Muscle layer of colon (tissue), 2 donors: ENCODE data around the gene CISD3.

Experiments
- H3K27ac ChIP-seq: one replicate; pipeline ENCODE4 v1.7.0; 2013; ENCODE audit warnings: low read depth, mild to moderate bottlenecking, low read length, moderate library complexity
- H3K27me3 ChIP-seq, 2 donors: one replicate each; pipeline ENCODE4 v1.7.0; 2013; ENCODE audit warnings: low read length in 2 of 2, mild to moderate bottlenecking in 2 of 2; ENCODE audit not compliant: insufficient read depth in 2 of 2, control insufficient read depth in 1 of 2
- H3K36me3 ChIP-seq: one replicate; pipeline ENCODE4 v1.7.0; 2013; ENCODE audit warnings: mild to moderate bottlenecking, low read length; ENCODE audit not compliant: insufficient read depth
- H3K4me1 ChIP-seq: one replicate; pipeline ENCODE4 v1.7.0; 2013; ENCODE audit warnings: mild to moderate bottlenecking, low read length; ENCODE audit not compliant: insufficient read depth
- H3K4me3 ChIP-seq, 2 donors: one replicate each; pipeline ENCODE4 v1.7.0; 2013; ENCODE audit warnings: low read length in 2 of 2, low read depth in 1 of 2, mild to moderate bottlenecking in 1 of 2, moderate library complexity in 1 of 2
- H3K9ac ChIP-seq: one replicate; pipeline ENCODE4 v1.7.0; 2013; ENCODE audit warnings: low read length
- H3K9me3 ChIP-seq: one replicate; pipeline ENCODE4 v1.7.0; 2013; ENCODE audit warnings: mild to moderate bottlenecking, low read length
- donor health status: abdominal sarcoma.
- donor health status: Adenocarcinoma of cecum.

The CISD3 gene

DNA sequence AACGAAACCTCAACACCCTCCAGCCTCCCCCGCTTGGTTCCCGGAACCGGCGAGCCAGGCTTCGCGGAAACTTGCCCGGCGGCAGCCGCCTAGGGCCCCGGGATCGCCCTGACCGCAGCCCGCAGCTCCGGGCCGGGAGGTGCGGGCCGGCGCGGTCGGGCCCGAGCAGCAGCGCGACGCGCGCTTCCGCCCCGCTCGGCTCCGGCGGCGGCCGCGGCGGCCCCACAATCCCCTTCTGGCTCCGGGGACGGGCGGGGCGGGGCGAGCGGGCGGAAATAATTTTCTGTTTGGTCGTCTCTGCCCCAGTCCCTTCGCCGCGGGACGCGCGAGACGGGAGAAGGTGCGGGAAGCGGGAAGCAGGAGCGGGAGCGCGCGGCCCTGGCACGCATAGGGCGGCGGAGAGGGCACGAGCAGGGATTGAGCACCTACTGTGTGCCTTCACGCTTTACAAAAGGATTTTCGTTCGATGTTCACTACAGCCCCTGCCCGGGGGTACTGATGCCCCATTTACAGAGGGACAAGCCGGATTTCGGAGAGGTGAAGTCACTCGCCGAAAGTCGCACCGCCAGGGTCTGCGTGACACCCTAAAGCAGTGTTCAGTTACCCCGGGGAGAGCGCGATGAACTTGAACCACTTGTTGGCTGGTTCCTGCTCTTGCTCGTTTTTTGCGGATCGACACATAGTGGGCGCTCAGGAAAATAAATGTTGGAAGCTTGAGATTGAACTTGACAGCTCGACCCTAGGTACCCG, 27.8 kb upstream of the CISD3 start:
- Histone ChIP-seq H3K27ac (peak overlapping the region; percentile 97), H3K27me3 (no peaks in the 10 kb centered on the region), H3K36me3 (no peaks in the 10 kb centered on the region), H3K9ac (peak overlapping the region; percentile 97), H3K9me3 (no peaks in the 10 kb centered on the region), H3K4me1 (peaks cover 35% of the 10 kb centered on the region), H3K4me3 (peak overlapping the region; percentile 75 to 96)

DNA sequence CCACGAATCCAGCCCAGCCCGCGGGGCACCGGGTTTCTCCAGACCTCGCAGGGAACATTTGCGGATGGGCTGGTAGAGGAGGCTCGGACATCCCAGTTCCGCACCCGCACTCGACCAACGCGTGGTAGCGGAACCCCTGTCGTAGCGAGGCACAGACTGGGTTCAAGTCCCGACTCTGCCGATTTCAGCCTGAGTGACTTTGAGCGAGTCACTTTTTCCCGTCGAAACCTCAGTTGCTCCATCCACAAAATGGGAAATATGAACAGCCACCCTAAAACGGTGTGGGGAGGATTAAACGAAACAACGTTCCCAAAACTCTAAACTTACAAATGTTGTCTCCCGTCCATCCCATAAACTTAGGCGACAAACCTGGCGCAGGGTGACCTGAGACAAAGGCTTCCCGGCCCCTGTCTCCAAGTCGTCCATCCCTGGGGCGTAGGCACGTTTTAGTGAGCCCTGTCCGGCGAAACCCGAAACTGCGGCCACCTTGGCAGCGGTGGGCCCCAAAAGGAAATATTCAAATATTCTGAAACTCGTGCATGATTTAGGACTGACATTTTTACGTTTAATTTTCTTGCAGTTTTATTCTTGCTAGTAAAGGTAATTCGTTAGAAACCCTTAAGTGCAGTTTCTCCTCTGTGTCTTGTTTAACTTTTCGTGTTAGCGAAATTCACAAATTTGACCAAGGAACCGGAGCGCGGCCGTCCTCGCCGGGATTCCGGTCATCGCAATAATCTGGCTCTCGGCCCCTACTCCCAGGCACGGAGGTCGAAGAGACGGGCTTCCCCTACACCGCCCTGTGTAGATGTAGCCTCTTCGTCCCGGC, 27.0 kb upstream of the CISD3 start:
- Histone ChIP-seq H3K9ac (peak overlapping the region; percentile 97), H3K4me1 (peaks cover 35% of the 10 kb centered on the region), H3K27ac (peak overlapping the region; percentile 97), H3K27me3 (no peaks in the 10 kb centered on the region), H3K4me3 (peak overlapping the region; percentile 75 to 96), H3K9me3 (no peaks in the 10 kb centered on the region), H3K36me3 (peaks cover 5% of the 10 kb centered on the region)

DNA sequence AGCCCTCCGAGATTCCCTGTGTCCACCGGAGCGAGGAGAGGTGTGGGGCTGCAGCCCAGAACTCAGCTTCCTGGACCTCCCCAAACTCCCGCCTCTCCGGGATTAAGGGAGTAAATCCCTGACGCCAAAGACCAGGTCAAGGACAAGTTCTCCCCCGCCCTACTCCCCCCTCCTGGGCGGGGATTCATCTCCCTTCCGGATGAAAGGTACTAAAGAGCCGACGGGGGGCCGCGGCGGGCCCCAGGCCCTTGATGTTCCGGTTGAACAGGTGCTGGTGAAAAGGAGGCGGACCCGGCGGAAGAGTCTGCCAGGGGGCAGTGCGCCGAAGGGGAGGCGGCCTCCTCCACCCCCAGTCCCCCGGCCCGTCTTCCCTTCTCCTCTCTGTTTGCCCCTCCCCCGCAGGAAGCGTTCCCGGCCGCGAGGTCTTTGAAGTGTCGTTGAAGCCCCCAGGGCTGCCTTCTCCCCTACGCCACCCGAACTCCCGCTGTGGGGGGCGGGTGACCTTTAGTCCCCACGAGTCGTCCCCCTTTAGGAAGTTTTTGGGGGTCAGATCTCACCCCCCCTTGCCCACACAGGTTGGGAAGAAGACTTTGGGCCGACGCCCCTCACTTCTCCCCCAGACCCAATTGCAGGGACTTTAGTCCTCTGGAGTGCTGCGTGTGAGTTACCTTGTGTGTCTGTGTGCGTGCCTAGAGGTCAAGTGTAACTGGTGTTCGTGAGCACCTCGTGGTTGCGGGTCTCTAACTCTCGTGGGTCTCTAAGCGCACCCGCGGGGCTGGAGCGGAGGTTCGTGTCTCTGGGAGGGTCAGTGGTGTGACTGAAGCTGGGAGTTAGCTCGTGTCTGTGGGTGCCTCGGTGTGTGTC, 26.2 kb upstream of the CISD3 start:
- H3K36me3 ChIP-seq: peaks cover 7% of the 10 kb centered on the region
- H3K27ac ChIP-seq: peak overlapping the region; percentile 97
- no peaks in the 10 kb centered on the region for H3K27me3 ChIP-seq
- peaks cover 35% of the 10 kb centered on the region for H3K4me1 ChIP-seq
- no peaks in the 10 kb centered on the region for H3K9me3 ChIP-seq
- H3K4me3 ChIP-seq: peak overlapping the region; percentile 75 to 96
- H3K9ac ChIP-seq: peak overlapping the region; percentile 97

DNA sequence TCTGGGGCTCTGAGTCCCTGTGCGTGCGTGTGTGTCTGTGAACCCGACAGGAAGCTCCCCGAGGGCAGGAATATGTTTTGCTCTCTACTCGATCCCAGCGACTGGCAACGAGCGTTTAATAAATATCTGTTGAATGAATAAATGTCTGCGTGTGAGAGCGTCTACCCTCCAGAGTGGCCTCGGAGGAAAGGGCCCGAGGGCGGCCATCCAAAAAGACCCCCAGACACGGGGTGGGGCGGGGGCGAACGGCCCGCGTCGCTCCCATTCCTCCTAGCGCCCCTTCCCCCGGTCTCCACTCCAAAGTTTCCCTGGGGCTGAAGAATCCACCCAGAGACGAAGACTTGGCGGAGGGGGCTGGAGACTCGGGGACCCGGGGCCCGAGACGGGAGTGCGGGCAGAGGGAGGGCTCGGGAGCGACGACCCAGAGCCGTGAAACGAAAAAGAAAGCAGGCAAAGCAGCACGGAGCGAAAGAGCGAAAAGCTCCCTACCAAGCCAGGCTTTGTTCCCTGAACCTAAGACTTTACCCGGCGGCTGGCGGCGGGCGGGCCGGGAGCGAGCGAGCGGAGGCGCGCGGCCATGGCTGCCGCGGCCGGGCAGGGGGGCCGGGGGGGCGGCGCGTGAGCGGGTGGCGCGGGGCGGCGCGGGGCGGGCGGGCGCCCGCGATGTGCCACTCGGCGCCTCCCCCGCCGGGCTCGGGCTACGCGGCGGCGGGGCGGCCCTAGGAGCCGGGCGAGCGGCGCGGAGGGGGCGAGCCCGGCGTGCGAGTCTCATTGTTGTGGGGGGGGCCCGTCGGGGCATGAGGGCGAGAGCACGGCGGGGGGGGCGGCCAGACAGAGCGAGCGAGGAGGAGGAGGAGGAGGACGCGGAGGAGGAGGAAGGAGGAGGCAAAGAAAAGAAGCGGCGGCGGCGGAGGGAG, 25.3 kb upstream of the CISD3 start, which contains the start of gene MLLT6:
Gene MLLT6 (plus strand): TSS at position 668 of the 917 bp plus-strand sequence. CDS start 360 bp downstream, outside the sequence.
- H3K4me1 ChIP-seq: peaks cover 35% of the 10 kb centered on the region

DNA sequence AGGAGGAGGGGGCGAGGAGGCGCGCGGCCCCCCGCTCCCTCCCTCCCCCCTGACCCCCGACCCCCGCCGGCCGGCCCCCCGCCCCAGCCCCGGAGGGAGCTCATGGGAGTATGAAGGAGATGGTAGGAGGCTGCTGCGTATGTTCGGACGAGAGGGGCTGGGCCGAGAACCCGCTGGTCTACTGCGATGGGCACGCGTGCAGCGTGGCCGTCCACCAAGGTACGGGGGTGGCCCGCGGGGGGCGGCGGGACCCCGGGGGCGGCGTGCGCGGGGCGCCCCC, 24.7 kb upstream of the CISD3 start:
- Histone ChIP-seq H3K4me3 (peak overlapping the region; percentile 85 to 98), H3K27me3 (no peaks in the 10 kb centered on the region), H3K27ac (peak overlapping the region; percentile 94), H3K36me3 (peaks cover 22% of the 10 kb centered on the region), H3K4me1 (peaks cover 35% of the 10 kb centered on the region), H3K9me3 (no peaks in the 10 kb centered on the region), H3K9ac (no peak overlapping the region)

More for the DNA sequence above, 25.3 kb upstream of the CISD3 start, which contains the start of gene MLLT6:
- Histone ChIP-seq H3K27ac (peak within 1 kb of the TSS; percentile 97), H3K9me3 (no peaks in the 10 kb centered on the region), H3K36me3 (peaks cover 16% of the 10 kb centered on the region), H3K27me3 (no peaks in the 10 kb centered on the region), H3K9ac (peak within 1 kb of the TSS; percentile 97), H3K4me3 (peak within 1 kb of the TSS; percentile 96 to 98)

DNA sequence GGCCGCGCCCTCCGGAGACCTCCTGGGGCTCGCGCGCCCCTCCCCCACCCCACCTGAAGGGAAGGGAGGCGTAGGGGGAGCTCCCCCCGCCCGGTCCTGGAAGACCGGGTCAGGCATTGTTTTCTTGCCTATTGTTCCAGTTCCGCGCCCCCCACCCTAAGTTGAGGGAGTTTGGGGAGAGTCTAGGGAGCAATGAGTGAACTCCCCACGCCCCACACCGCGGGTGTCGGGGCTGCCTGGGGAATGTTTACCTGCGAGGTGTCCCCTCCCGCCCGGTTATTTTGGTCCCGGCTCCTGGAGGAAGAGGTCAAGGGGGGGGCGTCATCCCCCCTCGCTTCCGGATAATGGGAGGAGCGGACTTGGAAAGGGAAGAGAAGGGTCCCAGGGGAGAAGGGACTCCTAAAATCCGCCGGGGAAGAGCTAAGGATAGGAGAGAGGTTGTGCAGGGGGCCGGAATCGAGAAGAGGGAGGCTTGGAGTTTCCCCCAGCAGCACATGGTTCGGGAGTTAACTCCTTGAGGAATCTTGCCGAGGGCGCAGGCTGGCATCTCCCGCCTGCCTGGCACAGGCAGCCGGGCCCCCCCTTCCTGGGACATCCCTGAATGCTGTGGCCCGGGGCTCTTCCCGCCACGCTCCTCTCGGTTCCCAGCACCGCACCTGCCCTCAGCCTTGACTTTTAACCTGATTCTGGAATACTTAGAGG, 24.2 kb upstream of the CISD3 start:
- Histone ChIP-seq H3K9ac (peak overlapping the region; percentile 65), H3K9me3 (no peaks in the 10 kb centered on the region), H3K27me3 (no peaks in the 10 kb centered on the region), H3K4me3 (peak overlapping the region; percentile 85 to 98), H3K36me3 (peaks cover 27% of the 10 kb centered on the region), H3K27ac (peak overlapping the region; percentile 94), H3K4me1 (peaks cover 34% of the 10 kb centered on the region)

DNA sequence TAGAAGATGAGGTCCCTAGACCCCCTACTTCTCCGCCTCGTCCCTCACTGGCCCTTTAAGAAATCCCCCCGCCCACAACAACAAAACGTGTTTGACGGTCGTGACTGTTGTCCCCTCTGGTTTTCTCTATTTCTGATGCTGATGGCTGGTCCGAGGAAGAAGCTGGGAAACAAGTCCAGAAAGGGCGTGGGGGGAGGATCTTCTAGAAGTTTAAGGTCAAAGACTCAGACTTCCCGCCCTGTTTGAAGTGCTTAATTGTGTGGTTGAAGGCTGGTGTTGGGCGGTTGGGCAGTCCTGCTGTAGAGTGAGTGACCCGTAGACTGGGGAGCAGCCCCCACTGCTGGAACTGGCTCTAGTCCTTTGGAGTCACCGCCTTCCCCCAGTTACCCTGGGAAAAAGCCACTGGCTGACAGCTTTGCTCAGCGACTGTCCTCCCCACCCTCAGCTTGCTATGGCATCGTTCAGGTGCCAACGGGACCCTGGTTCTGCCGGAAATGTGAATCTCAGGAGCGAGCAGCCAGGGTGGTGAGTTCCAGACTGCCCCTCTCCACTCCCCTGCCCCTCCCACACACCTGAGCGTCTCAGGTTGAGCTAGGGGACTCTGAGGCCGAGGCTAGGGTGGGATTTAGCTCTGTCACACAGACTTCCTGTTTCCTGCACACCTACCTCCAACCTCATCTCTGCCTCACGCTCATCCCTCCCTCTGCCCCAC, 23.5 kb upstream of the CISD3 start:
- H3K27me3 ChIP-seq: no peaks in the 10 kb centered on the region
- peak overlapping the region; percentile 65 for H3K9ac ChIP-seq
- H3K27ac ChIP-seq: peak overlapping the region; percentile 94
- H3K36me3 ChIP-seq: peaks cover 34% of the 10 kb centered on the region
- peaks cover 27% of the 10 kb centered on the region for H3K4me1 ChIP-seq
- no peaks in the 10 kb centered on the region for H3K9me3 ChIP-seq
- H3K4me3 ChIP-seq: peak overlapping the region; percentile 85 to 98

DNA sequence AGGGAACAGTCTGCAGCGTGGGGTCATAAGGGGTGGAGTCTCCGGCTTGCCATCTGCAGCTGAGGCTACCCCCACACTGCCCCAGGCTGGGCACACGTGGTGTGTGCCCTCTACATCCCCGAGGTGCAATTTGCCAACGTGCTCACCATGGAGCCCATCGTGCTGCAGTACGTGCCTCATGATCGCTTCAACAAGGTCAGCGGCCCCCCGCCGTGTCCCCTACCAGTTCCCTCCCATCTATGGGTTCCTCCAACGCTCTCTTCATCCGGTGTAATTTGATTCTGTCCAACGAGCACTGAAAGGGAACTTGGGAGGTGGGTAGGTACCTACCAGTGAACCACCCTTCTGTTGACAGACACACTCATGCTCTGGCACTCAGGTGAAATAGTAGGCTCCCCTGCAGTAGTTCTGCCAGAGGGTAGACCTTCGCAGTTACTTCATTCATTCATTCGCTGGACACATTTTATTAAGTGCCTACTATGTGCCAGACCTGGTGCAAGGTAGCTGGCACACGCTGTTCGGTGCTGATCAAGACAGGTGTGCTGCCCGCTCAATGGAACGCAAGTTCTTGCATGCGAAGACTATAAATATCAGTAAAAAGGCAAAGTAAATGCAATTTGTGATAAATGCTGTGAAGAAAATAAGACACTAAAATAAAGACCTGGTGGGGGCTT, 22.3 kb upstream of the CISD3 start:
- Histone ChIP-seq H3K9ac (no peak overlapping the region), H3K27ac (peak overlapping the region; percentile 1), H3K4me1 (peaks cover 24% of the 10 kb centered on the region), H3K36me3 (peaks cover 45% of the 10 kb centered on the region), H3K4me3 (no peak overlapping the region), H3K9me3 (no peaks in the 10 kb centered on the region), H3K27me3 (no peaks in the 10 kb centered on the region)

DNA sequence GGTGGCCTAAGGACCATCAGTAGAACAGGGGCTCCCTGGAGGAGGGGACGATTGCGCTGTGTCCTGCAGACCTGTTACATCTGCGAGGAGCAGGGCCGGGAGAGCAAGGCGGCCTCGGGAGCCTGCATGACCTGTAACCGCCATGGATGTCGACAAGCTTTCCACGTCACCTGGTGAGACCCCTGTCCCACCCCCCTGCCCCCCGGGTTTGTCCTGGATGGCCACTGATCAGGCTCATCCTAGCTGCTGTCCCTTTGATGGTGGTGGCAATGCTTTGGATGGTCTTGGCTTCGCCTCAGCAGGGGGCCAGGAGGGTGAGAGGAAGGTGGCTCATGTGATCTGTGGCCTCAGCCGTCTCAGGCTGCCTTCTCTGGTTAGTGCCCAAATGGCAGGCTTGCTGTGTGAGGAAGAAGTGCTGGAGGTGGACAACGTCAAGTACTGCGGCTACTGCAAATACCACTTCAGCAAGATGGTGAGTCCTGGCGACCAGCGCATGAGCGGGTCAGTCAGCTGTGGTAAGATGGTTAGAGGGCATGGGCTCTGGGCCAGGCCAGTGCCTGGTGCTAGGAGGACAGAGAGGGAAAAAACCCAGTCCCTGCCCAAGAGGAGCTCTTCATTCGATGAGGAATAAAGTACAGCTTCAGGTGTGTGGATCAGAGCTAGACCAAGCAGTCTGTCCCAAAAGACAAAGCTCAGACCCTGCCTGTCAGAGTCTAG, 20.9 kb upstream of the CISD3 start:
- Histone ChIP-seq H3K9me3 (no peaks in the 10 kb centered on the region), H3K27me3 (no peaks in the 10 kb centered on the region), H3K4me1 (peaks cover 15% of the 10 kb centered on the region), H3K27ac (no peak overlapping the region), H3K36me3 (peaks cover 60% of the 10 kb centered on the region), H3K4me3 (no peak overlapping the region), H3K9ac (no peak overlapping the region)
